Neural crest cell (in vitro differentiated cells): ENCODE data around the gene SLC25A38. TPM values are rescaled to one million over a fixed set of nuclear protein-coding genes. Genes with fewer than 3 reads are reported as not detected.

Experiments used
- DNase-seq: peaks from one replicate; pipeline ENCODE4 v3.0.0; 2021; ENCODE audit warnings: low read depth, mixed read lengths, low spot score
- H3K27ac Mint-ChIP-seq: one replicate; pipeline ENCODE4 v1.8.0; 2021; ENCODE audit warnings: mild to moderate bottlenecking, mixed read lengths; ENCODE audit not compliant: unreplicated experiment
- H3K27me3 Mint-ChIP-seq: 2 replicates; pipeline ENCODE4 v1.8.0; 2021; ENCODE audit warnings: low read depth, mild to moderate bottlenecking, mixed read lengths
- H3K36me3 Mint-ChIP-seq: 2 replicates; pipeline ENCODE4 v1.8.0; 2021; ENCODE audit warnings: low read depth, mild to moderate bottlenecking, mixed read lengths
- H3K4me1 Mint-ChIP-seq: 2 replicates; pipeline ENCODE4 v1.8.0; 2021; ENCODE audit warnings: mixed read lengths
- H3K4me3 Mint-ChIP-seq: one replicate; pipeline ENCODE4 v1.8.0; 2021; ENCODE audit warnings: mild to moderate bottlenecking, mixed read lengths
- H3K9me3 Mint-ChIP-seq: 2 replicates; pipeline ENCODE4 v1.8.0; 2021; ENCODE audit warnings: mixed read lengths
- CTCF ChIP-seq: fragments of 200-600 bp; sonication (generic); conservative IDR thresholded peaks from 2 replicates; pipeline ENCODE4 v1.5.0; 2021; ENCODE audit warnings: antibody characterized with exemption, mild to moderate bottlenecking
- total RNA-seq: library from RNA; stranded (reverse); gene quantifications from 2 replicates; pipeline ENCODE4 v1.2.1, GENCODE V29; 2021

Gene SLC25A38
- total RNA-seq, 1 donor from 2014 or later, result 26.6 TPM

DNA sequence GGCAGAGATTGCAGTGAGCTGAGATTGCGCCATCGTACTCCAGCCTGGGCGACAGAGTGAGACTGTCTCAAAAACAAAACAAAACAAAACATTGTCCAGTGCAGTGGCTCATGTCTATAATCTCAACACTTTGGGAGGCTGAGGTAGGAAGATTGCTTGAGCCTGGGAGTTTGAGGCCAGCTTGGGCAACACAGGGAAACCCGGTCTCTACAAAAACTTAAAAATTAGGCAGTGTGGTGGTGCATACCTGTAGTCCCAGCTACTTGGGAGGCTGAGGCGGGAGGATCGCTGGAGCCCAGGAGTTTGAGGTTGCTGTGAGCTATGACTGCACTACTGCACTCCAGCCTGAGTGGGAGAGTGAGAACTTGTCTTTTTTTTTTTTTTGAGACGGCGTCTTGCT lies 57.1 kb downstream of the SLC25A38 start:
- no peak for TF ChIP-seq CTCF
- Mint-ChIP-seq H3K36me3 (no peaks in the 10 kb centered on the region), H3K27me3 (no peaks in the 10 kb centered on the region), H3K27ac (no peak overlapping the region), H3K4me1 (no peaks in the 10 kb centered on the region), H3K4me3 (no peak overlapping the region), H3K9me3 (no peaks in the 10 kb centered on the region)
- no peak for DNase-seq

DNA sequence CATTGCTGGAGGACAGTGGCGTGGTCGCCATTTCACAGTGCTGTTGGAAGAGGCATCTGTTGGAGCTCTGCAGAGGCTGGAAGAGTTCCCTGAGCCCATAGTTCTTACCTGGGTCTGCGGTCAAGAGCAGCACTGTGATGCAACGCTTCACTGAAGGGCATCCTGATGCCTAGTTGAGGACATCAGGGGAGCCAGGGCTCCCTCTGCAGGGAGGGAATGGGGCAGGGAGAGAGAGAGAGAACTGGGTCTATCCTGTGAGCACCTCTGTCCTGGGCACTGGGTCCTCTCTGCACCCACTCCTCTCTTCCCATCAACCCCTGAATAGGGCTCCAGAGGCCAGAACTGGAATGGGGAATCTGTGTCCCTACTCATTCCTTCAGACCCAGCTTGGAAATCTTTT lies 60.4 kb downstream of the SLC25A38 start:
- TF ChIP-seq CTCF, result no peak
- Mint-ChIP-seq H3K27ac (no peak overlapping the region), H3K4me3 (no peak overlapping the region), H3K4me1 (no peaks in the 10 kb centered on the region), H3K9me3 (no peaks in the 10 kb centered on the region), H3K36me3 (no peaks in the 10 kb centered on the region), H3K27me3 (no peaks in the 10 kb centered on the region)
- DNase-seq, result no peak

DNA sequence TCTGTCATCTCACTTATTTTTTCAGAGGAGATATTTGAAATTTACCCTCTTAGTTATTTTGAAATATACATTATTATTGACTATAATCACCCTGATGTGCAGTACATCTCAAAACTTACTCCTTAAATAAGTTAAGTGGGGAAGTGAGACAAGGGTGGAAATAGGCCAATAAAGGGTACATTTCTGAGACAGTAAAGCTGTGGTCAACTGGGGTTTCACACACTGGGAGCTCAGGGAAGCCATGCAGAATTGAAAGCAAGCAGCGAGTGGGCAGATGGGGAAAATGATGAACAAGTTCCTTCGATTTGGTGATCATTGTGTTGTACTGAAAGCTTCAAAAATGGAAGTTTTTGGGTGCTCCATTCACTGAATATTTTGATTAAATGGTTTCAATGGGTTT lies 62.8 kb downstream of the SLC25A38 start:
- Mint-ChIP-seq H3K36me3 (no peaks in the 10 kb centered on the region), H3K9me3 (no peaks in the 10 kb centered on the region), H3K27me3 (no peaks in the 10 kb centered on the region), H3K27ac (no peak overlapping the region), H3K4me1 (no peaks in the 10 kb centered on the region), H3K4me3 (no peak overlapping the region)
- no peak for DNase-seq
- TF ChIP-seq CTCF, result no peak

DNA sequence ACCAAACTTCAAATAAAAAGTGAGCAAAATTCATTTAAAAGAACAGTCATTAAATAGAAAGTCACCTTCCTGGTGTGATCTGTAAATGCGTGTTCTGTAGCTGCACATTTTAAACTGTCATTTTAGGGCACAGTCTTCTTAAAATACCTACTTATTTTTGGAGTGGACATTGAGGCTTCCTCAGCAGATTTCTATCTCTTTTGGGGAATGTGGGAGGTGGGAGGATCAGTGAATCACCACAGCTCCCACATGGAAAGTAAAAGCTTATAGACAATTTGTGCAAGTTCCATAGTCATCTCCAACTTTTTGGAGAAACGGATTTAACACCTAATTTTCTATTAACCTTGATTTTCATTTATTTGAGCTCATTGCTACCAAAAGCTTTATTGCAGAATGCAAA lies 63.3 kb downstream of the SLC25A38 start:
- Mint-ChIP-seq H3K36me3 (no peaks in the 10 kb centered on the region), H3K27ac (no peak overlapping the region), H3K27me3 (no peaks in the 10 kb centered on the region), H3K4me3 (no peak overlapping the region), H3K4me1 (no peaks in the 10 kb centered on the region), H3K9me3 (no peaks in the 10 kb centered on the region)
- TF ChIP-seq CTCF, result no peak
- DNase-seq, result no peak

Other genes starting within 250 kb of the SLC25A38 start
- gene CSRNP1, start 229.8 kb upstream of the SLC25A38 start, total RNA-seq, result 2.4 TPM in 2 replicates
- gene XIRP1, start 190.8 kb upstream of the SLC25A38 start, total RNA-seq, result not detected in 2 replicates
- gene CX3CR1, start 103.3 kb upstream of the SLC25A38 start, total RNA-seq, result 0.26 TPM in 1 of 2 replicates, not detected in the other
- not detected in 2 replicates for gene CCR8, start 53.7 kb upstream of the SLC25A38 start, total RNA-seq
- 1,595 and 1,633 TPM in 2 replicates for gene RPSA, start 23.4 kb downstream of the SLC25A38 start, total RNA-seq
- not detected in 2 replicates for gene MOBP, start 84.3 kb downstream of the SLC25A38 start, total RNA-seq